Transverse colon (tissue), 4 donors: ENCODE results near the gene FDXACB1. TPM values are rescaled to one million over a fixed set of nuclear protein-coding genes. Genes with fewer than 3 reads are reported as not detected.

Experiments used
- DNase-seq: peaks from one replicate; pipeline ENCODE4 v3.0.0-alpha.2; 2019
- H3K27ac ChIP-seq, 4 donors: fragments of 200-600 bp; sonication (generic); 2 replicates each; pipeline ENCODE4 v1.5.1; 2016 to 2018; ENCODE audit warnings: inconsistent platforms in 4 of 4
- H3K27me3 ChIP-seq: fragments of 200-600 bp; sonication (generic); 2 replicates; pipeline ENCODE4 v1.5.1; 2017; ENCODE audit warnings: inconsistent platforms
- H3K36me3 ChIP-seq, 4 donors: fragments of 200-600 bp; sonication (generic); 2 replicates each; pipeline ENCODE4 v1.5.1; 2017 to 2019; ENCODE audit warnings: inconsistent platforms in 4 of 4
- H3K4me1 ChIP-seq, 4 donors: fragments of 200-600 bp; sonication (generic); 2 replicates each; pipeline ENCODE4 v1.5.1; 2017 to 2020; ENCODE audit warnings: inconsistent platforms in 4 of 4
- H3K4me3 ChIP-seq, 4 donors: fragments of 200-600 bp; sonication (generic); 1 replicate in 1 of 4; 2 replicates in 3 of 4; pipeline versions ENCODE4 v1.5.1 to v1.6.1; 2017 to 2019; ENCODE audit warnings: inconsistent platforms in 4 of 4
- H3K9me3 ChIP-seq, 2 donors: fragments of 200-600 bp; sonication (generic); 2 replicates each; pipeline ENCODE4 v1.5.1; 2017 to 2019; ENCODE audit warnings: inconsistent platforms in 2 of 2
- CTCF ChIP-seq, 5 experiments: fragments of 200-600 bp in 3 of 5; fragments of 450-650 bp in 2 of 5; sonication (generic) in 3 of 5; IDR thresholded peaks; 1 replicate in 2 of 5; 2 replicates in 3 of 5; pipeline ENCODE4 v1.5.1; 2016 to 2017; ENCODE audit warnings: antibody characterized with exemption in 5 of 5, inconsistent platforms in 3 of 5, mild to moderate bottlenecking in 2 of 5, moderate library complexity in 1 of 5
- EP300 ChIP-seq: sonication (generic); formaldehyde crosslinking; IDR thresholded peaks from one replicate; pipeline ENCODE4 v1.6.1; 2017; ENCODE audit warnings: antibody characterized with exemption, low read depth
- POLR2A ChIP-seq: fragments of 450-650 bp; IDR thresholded peaks from one replicate; pipeline ENCODE4 v1.6.1; 2016; ENCODE audit warnings: antibody characterized with exemption, mild to moderate bottlenecking, moderate library complexity
- POLR2AphosphoS5 ChIP-seq, 3 donors: sonication (generic); formaldehyde crosslinking; IDR thresholded peaks; one replicate each; pipeline ENCODE4 v1.6.1; 2016; ENCODE audit warnings: antibody characterized with exemption in 3 of 3
- WGBS, 2 donors: methylation state at CpG; one replicate each; pipeline ENCODE4 v1.1.5; 2018; ENCODE audit warnings: low coverage in 1 of 2; 5-methylcytosine and 5-hydroxymethylcytosine counted together
- in situ Hi-C, 4 donors: fragments of 200-750 bp; cut with MboI; loops; one replicate each; pipeline versions ENCODE4 v1.15.0 to v1.15.1; 2017; ENCODE audit warnings: low sequenced_read_pairs in 3 of 4, low pct_ligation_motif_present in 1 of 4, low pct_unique_long_range_greater_than_20kb in 1 of 4
- intact Hi-C: fragments of 100-400 bp; cut with DNase I; formaldehyde crosslinking; loops from one replicate; pipeline ENCODE4 v1.15.1; 2023; ENCODE audit warnings: low total_unique reads
- total RNA-seq, 4 donors: library from RNA; depleted of rRNA; stranded (reverse); fragments of >200 nt; gene quantifications; one replicate each; pipeline ENCODE4 v1.1.0, GENCODE V29; 2016

FDXACB1 gene
- total RNA-seq, 4 donors from 2014 or later, result 1.4 to 3.4 (median 1.5) TPM; not detected in 1

- no peak overlapping the region for H3K4me3 ChIP-seq
- peak overlapping the region; percentile 70 to 74 (median 72) for H3K27ac ChIP-seq
- in situ Hi-C loops (loop anchor here in 2 of 4 donors (10.0 kb wide), 2 partner anchors 49 to 61 kb away; partner anchors contain the start of genes ALG9 (in 1 of the 2), CFAP68 (in 1 of the 2) and FDXACB1 (in 1 of the 2)), intact Hi-C loops (no loop called here)
- no peak for DNase-seq
- H3K4me1 ChIP-seq, result peaks cover 12 to 49% (median 29%) of the 10 kb centered on the region in 4 donors
- no peaks in the 10 kb centered on the region for H3K27me3 ChIP-seq
- no peak for TF ChIP-seq CTCF (IDR thresholded peaks at IDR 0.05)
- no peak for TF ChIP-seq EP300
- TF ChIP-seq POLR2AphosphoS5 (IDR thresholded peaks at IDR 0.05), result no peak
- no peaks in the 10 kb centered on the region for H3K36me3 ChIP-seq
- H3K9me3 ChIP-seq, result no peaks in the 10 kb centered on the region
These were observed 45.0 kb upstream of the FDXACB1 start for GRCh38 chr11:111923951-111924350.

- in situ Hi-C loops (loop anchor here in 2 of 4 donors (10.0 kb wide), 2 partner anchors 49 to 61 kb away; partner anchors contain the start of genes ALG9 (in 1 of the 2), CFAP68 (in 1 of the 2) and FDXACB1 (in 1 of the 2)), intact Hi-C loops (no loop called here)
- H3K36me3 ChIP-seq, result no peaks in the 10 kb centered on the region
- H3K4me3 ChIP-seq, result no peak overlapping the region
- WGBS, 2 donors, result 40 to 43% methylated on average over 2 to 5 of the region's 5 CpGs
- H3K27me3 ChIP-seq, result no peaks in the 10 kb centered on the region
- H3K9me3 ChIP-seq, result no peaks in the 10 kb centered on the region
- DNase-seq, result no peak
- TF ChIP-seq CTCF (IDR thresholded peaks at IDR 0.05), result no peak
- no peak for TF ChIP-seq POLR2A
- no peak for TF ChIP-seq POLR2AphosphoS5 (IDR thresholded peaks at IDR 0.05)
- TF ChIP-seq EP300, result no peak
- peak overlapping the region; percentile 70 to 74 (median 72) for H3K27ac ChIP-seq
- peaks cover 12 to 54% (median 31%) of the 10 kb centered on the region in 4 donors for H3K4me1 ChIP-seq
These were observed 44.4 kb upstream of the FDXACB1 start for GRCh38 chr11:111923351-111923788.

GRCh38 chr11:111922803-111923202 lies 43.8 kb upstream of the FDXACB1 start:
- 17% methylated on average over 2 of the region's 2 CpGs for WGBS, 2 donors
- H3K9me3 ChIP-seq, result no peaks in the 10 kb centered on the region
- H3K4me1 ChIP-seq, result peaks cover 12 to 59% (median 34%) of the 10 kb centered on the region in 4 donors
- H3K4me3 ChIP-seq, result no peak overlapping the region
- no peaks in the 10 kb centered on the region for H3K27me3 ChIP-seq
- TF ChIP-seq POLR2A (no peak), POLR2AphosphoS5 (IDR thresholded peaks at IDR 0.05) (peak in 2 of 3 donors; percentile 20 to 37)
- in situ Hi-C loops (loop anchor here in 2 of 4 donors (10.0 kb wide), 2 partner anchors 48 to 62 kb away; partner anchors contain the start of genes ALG9 (in 1 of the 2), CFAP68 (in 1 of the 2) and FDXACB1 (in 1 of the 2)), intact Hi-C loops (no loop called here)
- no peak for DNase-seq
- peak overlapping the region; percentile 70 to 74 (median 72) for H3K27ac ChIP-seq
- no peaks in the 10 kb centered on the region for H3K36me3 ChIP-seq

GRCh38 chr11:111921541-111922230 lies 42.7 kb upstream of the FDXACB1 start:
- H3K4me1 ChIP-seq, result peaks cover 7 to 55% (median 28%) of the 10 kb centered on the region in 4 donors
- no peaks in the 10 kb centered on the region for H3K9me3 ChIP-seq
- in situ Hi-C loops, result loop anchor here in 2 of 4 donors (10.0 kb wide), 2 partner anchors 47 to 63 kb away; partner anchors contain the start of genes ALG9 (in 1 of the 2), CFAP68 (in 1 of the 2) and FDXACB1 (in 1 of the 2)
- H3K27ac ChIP-seq, result peak overlapping the region in 1 of 4 donors; percentile 70
- intact Hi-C loops, result no loop called here
- no peaks in the 10 kb centered on the region for H3K27me3 ChIP-seq
- H3K4me3 ChIP-seq, result no peak overlapping the region
- no peak for DNase-seq
- WGBS, 2 donors, result 90% methylated on average over 7 of the region's 7 CpGs
- H3K36me3 ChIP-seq, result no peaks in the 10 kb centered on the region
- TF ChIP-seq EP300 (no peak), POLR2AphosphoS5 (IDR thresholded peaks at IDR 0.05) (no peak), POLR2A (no peak), CTCF (IDR thresholded peaks at IDR 0.05) (no peak)
